HepG2 (cell line): ENCODE measurements around the gene TRABD. TPM values are rescaled to one million over a fixed set of nuclear protein-coding genes. Genes with fewer than 3 reads are reported as not detected.

ENCODE experiments used
- ARID3A ChIP-seq: IDR thresholded peaks from 2 replicates; pipeline ENCODE4 v1.6.1; 2012; ENCODE audit warnings: low read depth, low read length, improper control_type of control experiment
- HMGXB3 ChIP-seq: sonication (generic); formaldehyde crosslinking; IDR thresholded peaks from 2 replicates; pipeline ENCODE4 v1.4.0; 2020; ENCODE audit warnings: missing genetic modification reagents, borderline replicate concordance
- MAFG ChIP-seq: sonication (generic); formaldehyde crosslinking; IDR thresholded peaks from 2 replicates; pipeline ENCODE4 v1.5.1; 2020; ENCODE audit warnings: mild to moderate bottlenecking, missing genetic modification reagents
- MAFK ChIP-seq, 2 experiments: IDR thresholded peaks in 1 of 2; conservative IDR thresholded peaks in 1 of 2; 2 replicates each; pipeline ENCODE4 v1.6.1; 2011; ENCODE audit warnings: improper control_type of control experiment in 2 of 2, low read length in 2 of 2
- MXI1 ChIP-seq: IDR thresholded peaks from 3 replicates; pipeline ENCODE4 v1.6.1; 2012; ENCODE audit warnings: low read depth, low read length, inconsistent platforms, borderline replicate concordance
- SMARCE1 ChIP-seq: fragments of 450-650 bp; IDR thresholded peaks from 2 replicates; pipeline ENCODE4 v1.6.1; 2017; ENCODE audit warnings: borderline replicate concordance
- ZNF572 ChIP-seq: sonication (generic); formaldehyde crosslinking; IDR thresholded peaks from 2 replicates; pipeline ENCODE4 v1.5.1; 2020; ENCODE audit warnings: mild to moderate bottlenecking, missing genetic modification reagents
- polyA plus RNA-seq, 8 experiments: library from polyadenylated mRNA; depleted of rRNA in 3 of 8; stranded (reverse) in 7 of 8; unstranded in 1 of 8; fragments of >200 nt; fragmentation: Illumina TruSeq in 4 of 8; extraction: Trizol in 4 of 8; gene quantifications; 2 replicates each; pipeline versions ENCODE4 v1.2.1 to v1.2.3, GENCODE V29; 2011 to 2016; ENCODE audit warnings: low read depth in 4 of 8, missing spikeins in 1 of 8, mixed read lengths in 1 of 8; ENCODE audit not compliant: insufficient read depth in 1 of 8
- total RNA-seq, 5 experiments: library from RNA; depleted of rRNA; stranded (reverse); fragments of >200 nt; fragmentation: Illumina TruSeq; extraction: Trizol; gene quantifications; 2 replicates each; pipeline ENCODE4 v1.2.3, GENCODE V29; 2016; ENCODE audit warnings: low read depth in 1 of 5

TRABD gene
- total and polyA plus RNA-seq, 2 of the 13 experiments (the other 11 are each of a cell fraction or from before 2014, with no cell fraction given): 21.5 to 28.9 TPM

- TF ChIP-seq ARID3A (peak; percentile 27; the same call in 1 of the 2 replicates), MAFG (CRISPR knock-in tag) (peak; percentile 77), HMGXB3 (CRISPR knock-in tag) (no peak), MAFK (conservative IDR thresholded peaks at IDR 0.05 in 1 of 2, IDR thresholded peaks at IDR 0.05 in 1 of 2; ENCODE audit: low read length in 2 of 2) (peak; percentile 95 to 99), SMARCE1 (no peak), ZNF572 (CRISPR knock-in tag) (no peak), MXI1 (peak; percentile 60; the same call in 1 of the 3 replicates)
Observed at GRCh38 chr22:50139843-50140415, 45.8 kb upstream of the TRABD start (continued).
